HepG2 (cell line): Measurements from ENCODE around the gene PBX4. TPM values are rescaled to one million over a fixed set of nuclear protein-coding genes. Genes with fewer than 3 reads are reported as not detected.

ENCODE experiments used
- ATAC-seq: fragments of 200-7000 bp; cut with Tn5 transposase; 3 replicates; pipeline ENCODE4 v1.9.1; 2020; ENCODE audit warnings: mild to moderate bottlenecking, moderate library complexity
- Bru-seq: library from RNA; stranded (reverse); fragments of 400-500 nt; gene quantifications from one replicate; lab custom pipeline; 2021; lab: Mats Ljungman, UMichigan
- BruChase-seq, 2 experiments: library from RNA; stranded (reverse); fragments of 400-500 nt; gene quantifications; one replicate each; lab custom pipeline; 2021; lab: Mats Ljungman, UMichigan
- BruUV-seq: library from RNA; stranded (reverse); fragments of 400-500 nt; replicated peaks from 2 replicates; lab custom pipeline; 2021; lab: Mats Ljungman, UMichigan
- CTCF ChIA-PET: fragments of 300-600 bp; formaldehyde crosslinking; extraction: SDS; loops from one replicate; lab custom pipeline; 2021; ENCODE audit warnings: low total read pairs, inconsistent platforms, low intra/inter-chr PET ratio; lab: Yijun Ruan, JAX
- POLR2A ChIA-PET: fragments of 350-600 bp; sonication (Branson Sonifier 250); formaldehyde crosslinking; loops from one replicate; lab custom pipeline; 2020; ENCODE audit warnings: antibody characterized with exemption, inconsistent platforms; lab: Yijun Ruan, JAX
- DNase-seq: peaks from one replicate; pipeline ENCODE4 v3.0.0-alpha.2; 2015; ENCODE audit warnings: low spot score
- FAIRE-seq: peaks from 3 replicates; lab custom pipeline; 2011; peaks lifted over from hg19 to GRCh38; lab: Jason Lieb, UNC
- H2AFZ ChIP-seq: one replicate; pipeline ENCODE4 v1.6.1; 2011; ENCODE audit warnings: low read length, inconsistent platforms
- H3K27ac ChIP-seq: fragments of 300-600 bp; 3 replicates; pipeline ENCODE4 v1.8.0; 2011; ENCODE audit warnings: mixed run types, mild to moderate bottlenecking, mixed read lengths, low read length, inconsistent platforms; ENCODE audit not compliant: insufficient read depth; ENCODE audit errors: extremely low read length
- H3K27me3 ChIP-seq, 2 experiments: fragments of 200-600 bp in 1 of 2; 2 replicates in 1 of 2; 3 replicates in 1 of 2; pipeline versions ENCODE4 v1.6.0 to v1.8.0; 2011; ENCODE audit warnings: low read length in 2 of 2, mild to moderate bottlenecking in 2 of 2, moderate library complexity in 2 of 2, inconsistent platforms in 1 of 2; ENCODE audit not compliant: insufficient read depth in 2 of 2, control insufficient read depth in 1 of 2
- H3K36me3 ChIP-seq, 2 experiments: fragments of 200-600 bp in 1 of 2; replicated peaks in 1 of 2; 2 replicates in 1 of 2; 3 replicates in 1 of 2; pipeline versions ENCODE4 v1.5.1 to v1.8.0; 2011; ENCODE audit warnings: low read length in 2 of 2, inconsistent platforms in 1 of 2; ENCODE audit not compliant: insufficient read depth in 2 of 2, control insufficient read depth in 1 of 2
- H3K4me1 ChIP-seq: 2 replicates; pipeline ENCODE4 v1.5.1; 2012; ENCODE audit warnings: low read length, inconsistent platforms; ENCODE audit not compliant: insufficient read depth
- H3K4me2 ChIP-seq: 2 replicates; pipeline ENCODE4 v1.6.0; 2011; ENCODE audit warnings: low read depth, low read length, inconsistent platforms
- H3K4me3 ChIP-seq, 3 experiments: fragments of 200-600 bp in 1 of 3; sonication (generic), shearing (Covaris generic) in 1 of 3; replicated peaks in 1 of 3; 2 replicates each; pipeline ENCODE4 v1.5.1; 2011 to 2016; ENCODE audit warnings: low read length in 3 of 3, inconsistent platforms in 2 of 3, low read depth in 2 of 3, mild to moderate bottlenecking in 2 of 3, control low read depth in 1 of 3, mixed read lengths in 1 of 3; ENCODE audit not compliant: insufficient read depth in 1 of 3
- H3K79me2 ChIP-seq: one replicate; pipeline ENCODE4 v1.6.1; 2011; ENCODE audit warnings: low read length, inconsistent platforms; ENCODE audit not compliant: insufficient read depth
- H3K9ac ChIP-seq: 2 replicates; pipeline ENCODE4 v1.6.0; 2011; ENCODE audit warnings: mild to moderate bottlenecking, low read depth, low read length, inconsistent platforms; ENCODE audit not compliant: insufficient read depth
- H3K9me3 ChIP-seq: 2 replicates; pipeline ENCODE4 v1.5.1; 2012; ENCODE audit warnings: mild to moderate bottlenecking, low read length
- H4K20me1 ChIP-seq: 2 replicates; pipeline ENCODE4 v1.6.0; 2011; ENCODE audit warnings: inconsistent platforms, mild to moderate bottlenecking, low read length, moderate library complexity; ENCODE audit not compliant: insufficient read depth
- GATAD2A ChIP-seq: IDR thresholded peaks from 2 replicates; pipeline ENCODE4 v1.6.1; 2016
- GFI1 ChIP-seq: sonication (generic); formaldehyde crosslinking; IDR thresholded peaks from 2 replicates; pipeline ENCODE4 v1.5.0; 2020; ENCODE audit warnings: missing genetic modification reagents, mild to moderate bottlenecking, borderline replicate concordance
- HCFC1 ChIP-seq: fragments of 150-350 bp; IDR thresholded peaks from 2 replicates; pipeline ENCODE4 v1.6.1; 2014; ENCODE audit warnings: low read depth, low read length
- NCOA1 ChIP-seq: sonication (generic); formaldehyde crosslinking; IDR thresholded peaks from 2 replicates; pipeline ENCODE4 v1.9.0; 2021; ENCODE audit warnings: missing genetic modification reagents
- SRSF4 ChIP-seq: fragments of 200-400 bp; formaldehyde crosslinking; IDR thresholded peaks from one replicate; pipeline ENCODE4 v1.6.1; 2018; ENCODE audit warnings: mild to moderate bottlenecking, low read depth, low read length, moderate library complexity; ENCODE audit not compliant: poor library complexity, severe bottlenecking
- THAP9 ChIP-seq: sonication (generic); formaldehyde crosslinking; IDR thresholded peaks from 2 replicates; pipeline ENCODE4; 2020; ENCODE audit warnings: missing genetic modification reagents, mild to moderate bottlenecking, borderline replicate concordance
- ZNF17 ChIP-seq: sonication (generic); formaldehyde crosslinking; IDR thresholded peaks from 2 replicates; pipeline ENCODE4 v1.5.0; 2020; ENCODE audit warnings: mild to moderate bottlenecking, missing genetic modification reagents
- WGBS: methylation state at CpG from one replicate; pipeline ENCODE4 v1.1.6; 2017; ENCODE audit warnings: low lambda C conversion rate; 5-methylcytosine and 5-hydroxymethylcytosine counted together
- in situ Hi-C: cut with HindIII; loops from 2 replicates; pipeline ENCODE4 v1.10.0; 2017; ENCODE audit warnings: low pct_unique_long_range_greater_than_20kb; ENCODE audit not compliant: extremely low pct_ligation_motif_present
- intact Hi-C: fragments of 100-400 bp; cut with micrococcal nuclease; formaldehyde crosslinking; loops from one replicate; pipeline ENCODE4 v1.10.0; 2022; ENCODE audit not compliant: unreplicated experiment
- long read RNA-seq, 2 experiments: library from RNA in 1 of 2; library from polyadenylated mRNA in 1 of 2; stranded (forward) in 1 of 2; unstranded in 1 of 2; transcript quantifications; one replicate each; pipeline ENCODE4 v2.0.0, GENCODE V29; 2019 to 2022
- polyA minus RNA-seq, 3 experiments: library from RNA; depleted of rRNA, polyadenylated mRNA; stranded (reverse); fragments of >200 nt; gene quantifications; 2 replicates each; pipeline ENCODE4 v1.2.3, GENCODE V29; 2011; ENCODE audit warnings: low replicate concordance in 1 of 3
- polyA plus RNA-seq, 8 experiments: library from polyadenylated mRNA; depleted of rRNA in 3 of 8; stranded (reverse) in 7 of 8; unstranded in 1 of 8; fragments of >200 nt; fragmentation: Illumina TruSeq in 4 of 8; extraction: Trizol in 4 of 8; gene quantifications; 2 replicates each; pipeline versions ENCODE4 v1.2.1 to v1.2.3, GENCODE V29; 2011 to 2016; ENCODE audit warnings: low read depth in 4 of 8, missing spikeins in 1 of 8, mixed read lengths in 1 of 8; ENCODE audit not compliant: insufficient read depth in 1 of 8
- total RNA-seq, 5 experiments: library from RNA; depleted of rRNA; stranded (reverse); fragments of >200 nt; fragmentation: Illumina TruSeq; extraction: Trizol; gene quantifications; 2 replicates each; pipeline ENCODE4 v1.2.3, GENCODE V29; 2016; ENCODE audit warnings: low read depth in 1 of 5
- TF ChIP-seq, protein P1 (sequence below): sonication (generic); formaldehyde crosslinking; IDR thresholded peaks from 2 replicates; pipeline ENCODE4 v1.5.1; 2020; ENCODE audit warnings: mild to moderate bottlenecking, missing genetic modification reagents, moderate library complexity

The PBX4 gene
- total RNA-seq (2016; rRNA removed; fragmentation: Illumina TruSeq; extraction: Trizol), result not detected in 2 replicates
- not detected in 2 replicates for total RNA-seq (2016; cell fraction: cytosol; rRNA removed; fragmentation: Illumina TruSeq; extraction: Trizol; ENCODE audit: low read depth)
- not detected in 2 replicates for total RNA-seq (2016; cell fraction: insoluble cytoplasmic fraction; rRNA removed; fragmentation: Illumina TruSeq; extraction: Trizol)
- not detected in 2 replicates for total RNA-seq (2016; cell fraction: membrane; rRNA removed; fragmentation: Illumina TruSeq; extraction: Trizol)
- not detected in 2 replicates for total RNA-seq (2016; cell fraction: nucleus; rRNA removed; fragmentation: Illumina TruSeq; extraction: Trizol)
- not detected in 2 replicates for polyA plus RNA-seq (2011; rRNA removed)
- not detected in 2 replicates for polyA plus RNA-seq (2011; cell fraction: cytosol; rRNA removed)
- polyA plus RNA-seq (2011; cell fraction: nucleus; rRNA removed), result not detected in 2 replicates
- polyA plus RNA-seq (2012), result not detected in 2 replicates
- not detected in 2 replicates for polyA plus RNA-seq (2016; cell fraction: cytosol; fragmentation: Illumina TruSeq; extraction: Trizol; ENCODE audit: low read depth)
- not detected in 2 replicates for polyA plus RNA-seq (2016; cell fraction: insoluble cytoplasmic fraction; fragmentation: Illumina TruSeq; extraction: Trizol; ENCODE audit: low read depth)
- not detected in 2 replicates for polyA plus RNA-seq (2016; cell fraction: membrane; fragmentation: Illumina TruSeq; extraction: Trizol; ENCODE audit: low read depth)
- polyA plus RNA-seq (2016; cell fraction: nucleus; fragmentation: Illumina TruSeq; extraction: Trizol; ENCODE audit: insufficient read depth, low read depth), result not detected in 2 replicates
- 2.6 TPM in 1 of 2 replicates, not detected in the other for polyA minus RNA-seq (2011; rRNA and poly(A)+ RNA removed; ENCODE audit: low replicate concordance)
- not detected in 2 replicates for polyA minus RNA-seq (2011; cell fraction: cytosol; rRNA and poly(A)+ RNA removed)
- not detected in 2 replicates for polyA minus RNA-seq (2011; cell fraction: nucleus; rRNA and poly(A)+ RNA removed)
- Bru-seq, nascent RNA, result percentile 7 among the genes with signal in this experiment
- BruChase-seq, experiment 1, labeled RNA remaining after a 6-hour chase, result percentile 11 among the genes with signal in this experiment
- BruChase-seq, experiment 2, labeled RNA remaining after a 2-hour chase, result percentile 9 among the genes with signal in this experiment
- long read RNA-seq, experiment 1, result 0 reads
- long read RNA-seq, experiment 2, result 0 reads

DNA sequence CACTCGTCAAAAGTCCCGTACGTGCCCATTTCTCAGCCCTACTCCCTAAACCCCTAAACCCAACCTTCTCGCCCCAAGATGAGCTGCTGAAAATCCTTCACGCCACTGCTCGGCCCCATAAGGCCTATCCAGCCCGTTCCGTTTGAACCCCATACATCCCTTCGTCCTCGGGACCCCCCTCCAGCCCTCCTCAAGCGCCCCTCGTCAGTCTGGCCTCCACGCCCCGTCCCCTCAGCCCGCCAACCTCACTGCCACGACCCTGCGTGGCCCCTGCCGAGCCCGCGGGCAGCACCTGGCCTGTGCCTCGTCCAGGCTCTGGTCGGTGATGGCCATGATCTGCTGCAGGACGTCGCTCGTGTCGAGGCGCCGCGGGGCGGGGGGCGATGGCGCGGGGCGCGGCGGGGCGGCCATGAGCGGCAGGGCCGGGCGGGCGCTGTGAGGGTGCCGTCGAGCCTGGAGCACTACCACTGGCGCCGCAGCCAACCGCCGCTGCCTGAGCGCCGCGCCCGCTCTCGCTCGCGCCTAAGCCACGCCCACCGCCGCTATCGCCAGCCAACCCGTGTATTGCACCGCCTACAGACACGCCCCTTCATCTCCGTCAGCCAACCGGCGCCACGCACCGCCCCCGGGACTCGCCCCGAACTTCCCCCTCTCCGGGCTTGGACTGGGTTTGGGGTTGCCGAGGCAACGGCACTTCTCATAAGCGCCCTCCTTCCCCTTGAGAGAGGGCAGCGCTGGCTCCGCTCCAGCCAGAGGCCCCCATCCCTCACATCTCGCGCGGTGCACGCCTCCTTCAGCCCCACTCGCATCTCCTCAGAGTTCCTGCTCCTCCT, at the start of gene PBX4:
TSS of gene PBX4 (minus strand) at position 469 of the 833 bp plus-strand sequence. CDS start at position 411, 58 bp downstream.
- Histone ChIP-seq H2AFZ (no peak within 1 kb of the TSS), H4K20me1 (no peaks in the 10 kb centered on the region), H3K4me1 (peaks cover 24% of the 10 kb centered on the region), H3K36me3 (no peaks in the 10 kb centered on the region), H3K4me3 (no peak within 1 kb of the TSS), H3K27ac (no peak within 1 kb of the TSS), H3K79me2 (no peaks in the 10 kb centered on the region), H3K9ac (no peak within 1 kb of the TSS), H3K4me2 (no peak within 1 kb of the TSS)
- CTCF ChIA-PET, result no interaction called here
- no peak for FAIRE-seq
- ATAC-seq, result no peak
- intact Hi-C loops (no loop called here), in situ Hi-C loops (no loop called here)
- BruUV-seq, result no TSS peak
- POLR2A ChIA-PET, result no interaction called here
- 80% methylated on average over 65 of the region's 80 CpGs for WGBS
- TF ChIP-seq ZNF17 (CRISPR knock-in tag), result no peak
- TF ChIP-seq, protein P1, sequence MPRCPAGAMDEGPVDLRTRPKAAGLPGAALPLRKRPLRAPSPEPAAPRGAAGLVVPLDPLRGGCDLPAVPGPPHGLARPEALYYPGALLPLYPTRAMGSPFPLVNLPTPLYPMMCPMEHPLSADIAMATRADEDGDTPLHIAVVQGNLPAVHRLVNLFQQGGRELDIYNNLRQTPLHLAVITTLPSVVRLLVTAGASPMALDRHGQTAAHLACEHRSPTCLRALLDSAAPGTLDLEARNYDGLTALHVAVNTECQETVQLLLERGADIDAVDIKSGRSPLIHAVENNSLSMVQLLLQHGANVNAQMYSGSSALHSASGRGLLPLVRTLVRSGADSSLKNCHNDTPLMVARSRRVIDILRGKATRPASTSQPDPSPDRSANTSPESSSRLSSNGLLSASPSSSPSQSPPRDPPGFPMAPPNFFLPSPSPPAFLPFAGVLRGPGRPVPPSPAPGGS (CRISPR knock-in tag), result no peak
- TF ChIP-seq SRSF4, result no peak
- TF ChIP-seq HCFC1, result no peak
- TF ChIP-seq NCOA1 (CRISPR knock-in tag), result no peak
- no peak for TF ChIP-seq GATAD2A (CRISPR knock-in tag)
- TF ChIP-seq THAP9 (CRISPR knock-in tag), result no peak
- no peak for TF ChIP-seq GFI1
- TF ChIP-seq, all 625 proteins: peak for 0
- no peak for DNase-seq
- Histone ChIP-seq H3K9me3 (no peaks in the 10 kb centered on the region), H3K27me3 (peaks cover 0 to 3% of the 10 kb centered on the region in 2 experiments; a peak in 2 of 5 replicates)
